NOMO-1 treated with DMSO at 0.1 percent for 48 hours (cell line): ENCODE results near the gene KLHL42.

Experiments
- DNase-seq: peaks from one replicate; lab custom pipeline; 2025; ENCODE audit not compliant: unreplicated experiment; lab: John Stamatoyannopoulos, UW

The KLHL42 gene

GRCh38 chr12:27852117-27852516, 72.1 kb downstream of the KLHL42 start:
- DNase-seq: no peak
